ENCODE data around the gene VPS25. TPM values are rescaled to one million over a fixed set of nuclear protein-coding genes. Genes with fewer than 3 reads are reported as not detected.
"Not testable (repeated sequence)": the region's sequence is repeated elsewhere in the genome, so short reads cannot be mapped to it uniquely, and the experiment has no call there.

Gene VPS25
- polyA plus RNA-seq, 2 of the 4 experiments (the other 2 are of a cell fraction) = 119 to 143 TPM

- TF ChIP-seq PHF8 (IDR thresholded peaks at IDR 0.05; ENCODE audit: borderline replicate concordance, low read depth) (no peak), CBX2 (IDR thresholded peaks at IDR 0.05; ENCODE audit: borderline replicate concordance, low read depth) (no peak), CHD4 (IDR thresholded peaks at IDR 0.05; ENCODE audit: borderline replicate concordance) (no peak), FOSB (CRISPR knock-in tag; IDR thresholded peaks at IDR 0.05) (no peak), KDM1A (IDR thresholded peaks at IDR 0.05; ENCODE audit: low read depth) (no peak), ZC3H11A (IDR thresholded peaks at IDR 0.05) (no peak), ZNF302 (CRISPR knock-in tag; IDR thresholded peaks at IDR 0.05) (no peak), HOXB5 (CRISPR knock-in tag; IDR thresholded peaks at IDR 0.05) (no peak), CEBPB (IDR thresholded peaks at IDR 0.05) (no peak), SMC3 (IDR thresholded peaks at IDR 0.05) (no peak), BHLHE40 (IDR thresholded peaks at IDR 0.05; ENCODE audit: low read depth, low read length) (no peak), NFE2L2 (conservative IDR thresholded peaks at IDR 0.05; ENCODE audit: low read length) (no peak), MAFK (IDR thresholded peaks at IDR 0.05; ENCODE audit: partially characterized antibody) (no peak), GATA3 (IDR thresholded peaks at IDR 0.05; ENCODE audit: borderline replicate concordance) (no peak), NPAS2 (CRISPR knock-in tag; IDR thresholded peaks at IDR 0.05; ENCODE audit: borderline replicate concordance) (no peak), FOXS1 (CRISPR knock-in tag; IDR thresholded peaks at IDR 0.05) (no peak), NR3C1 (IDR thresholded peaks at IDR 0.05) (no peak), TP53 (CRISPR knock-in tag; IDR thresholded peaks at IDR 0.05) (no peak)
- TF ChIP-seq, protein P1, sequence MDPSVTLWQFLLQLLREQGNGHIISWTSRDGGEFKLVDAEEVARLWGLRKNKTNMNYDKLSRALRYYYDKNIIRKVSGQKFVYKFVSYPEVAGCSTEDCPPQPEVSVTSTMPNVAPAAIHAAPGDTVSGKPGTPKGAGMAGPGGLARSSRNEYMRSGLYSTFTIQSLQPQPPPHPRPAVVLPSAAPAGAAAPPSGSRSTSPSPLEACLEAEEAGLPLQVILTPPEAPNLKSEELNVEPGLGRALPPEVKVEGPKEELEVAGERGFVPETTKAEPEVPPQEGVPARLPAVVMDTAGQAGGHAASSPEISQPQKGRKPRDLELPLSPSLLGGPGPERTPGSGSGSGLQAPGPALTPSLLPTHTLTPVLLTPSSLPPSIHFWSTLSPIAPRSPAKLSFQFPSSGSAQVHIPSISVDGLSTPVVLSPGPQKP (IDR thresholded peaks at IDR 0.05; ENCODE audit: low read depth, low read length) = no peak
- TF ChIP-seq, protein P2, sequence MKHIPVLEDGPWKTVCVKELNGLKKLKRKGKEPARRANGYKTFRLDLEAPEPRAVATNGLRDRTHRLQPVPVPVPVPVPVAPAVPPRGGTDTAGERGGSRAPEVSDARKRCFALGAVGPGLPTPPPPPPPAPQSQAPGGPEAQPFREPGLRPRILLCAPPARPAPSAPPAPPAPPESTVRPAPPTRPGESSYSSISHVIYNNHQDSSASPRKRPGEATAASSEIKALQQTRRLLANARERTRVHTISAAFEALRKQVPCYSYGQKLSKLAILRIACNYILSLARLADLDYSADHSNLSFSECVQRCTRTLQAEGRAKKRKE (CRISPR knock-in tag; IDR thresholded peaks at IDR 0.05; ENCODE audit: low read depth) = no peak
- H3K4me2 ChIP-seq = no peak overlapping the region
- no peak overlapping the region for H3K4me3 ChIP-seq
- FAIRE-seq = no peak
- no peak overlapping the region for H3K27ac ChIP-seq
- POLR2A ChIA-PET = no interaction called here
- CTCF ChIA-PET = interaction anchor here (0.6 to 2.2 kb wide), 8 partner anchors 14 to 629 kb away, joined by 3 to 20 read pairs (median 3); partner anchors contain the start of genes BECN1, PSMC3IP and WNK4
- WGBS (ENCODE audit: missing lambda C conversion rate) = 74% methylated on average over 6 of the region's 6 CpGs
- no peak for DNase-seq (ENCODE audit: low read depth in 1 of 2, low spot score in 1 of 2)
- no peaks in the 10 kb centered on the region for H3K9me3 ChIP-seq
- peaks cover 10% of the 10 kb centered on the region for H3K4me1 ChIP-seq
- ATAC-seq = no peak
These were observed 7.1 kb upstream of the VPS25 start for GRCh38 chr17:42766124-42766523.

GRCh38 chr17:42767512-42767911 lies 5.7 kb upstream of the VPS25 start:
- Histone ChIP-seq H3K27ac (no peak overlapping the region; a peak in 1 of 6 replicates), H3K4me2 (no peak overlapping the region), H3K9me3 (no peaks in the 10 kb centered on the region), H3K4me1 (peaks cover 6% of the 10 kb centered on the region), H3K4me3 (no peak overlapping the region)
- no peak for ATAC-seq
- CTCF ChIA-PET = interaction anchor here (1.3 to 2.0 kb wide), 3 partner anchors 24 to 189 kb away, joined by 3 to 20 read pairs (median 3); partner anchors contain the start of genes BECN1 and PSMC3IP
- POLR2A ChIA-PET = no interaction called here
- no peak for DNase-seq (ENCODE audit: low read depth in 1 of 2, low spot score in 1 of 2)
- no peak for FAIRE-seq
- TF ChIP-seq FOSB (CRISPR knock-in tag; IDR thresholded peaks at IDR 0.05) (no peak), RCOR1 (IDR thresholded peaks at IDR 0.05; ENCODE audit: low read depth, low read length) (no peak), SMC3 (IDR thresholded peaks at IDR 0.05) (no peak), HOXA7 (CRISPR knock-in tag; IDR thresholded peaks at IDR 0.05) (no peak), NFE2L2 (conservative IDR thresholded peaks at IDR 0.05; ENCODE audit: low read length) (no peak), HOXB5 (CRISPR knock-in tag; IDR thresholded peaks at IDR 0.05) (no peak)
- TF ChIP-seq, protein P3, sequence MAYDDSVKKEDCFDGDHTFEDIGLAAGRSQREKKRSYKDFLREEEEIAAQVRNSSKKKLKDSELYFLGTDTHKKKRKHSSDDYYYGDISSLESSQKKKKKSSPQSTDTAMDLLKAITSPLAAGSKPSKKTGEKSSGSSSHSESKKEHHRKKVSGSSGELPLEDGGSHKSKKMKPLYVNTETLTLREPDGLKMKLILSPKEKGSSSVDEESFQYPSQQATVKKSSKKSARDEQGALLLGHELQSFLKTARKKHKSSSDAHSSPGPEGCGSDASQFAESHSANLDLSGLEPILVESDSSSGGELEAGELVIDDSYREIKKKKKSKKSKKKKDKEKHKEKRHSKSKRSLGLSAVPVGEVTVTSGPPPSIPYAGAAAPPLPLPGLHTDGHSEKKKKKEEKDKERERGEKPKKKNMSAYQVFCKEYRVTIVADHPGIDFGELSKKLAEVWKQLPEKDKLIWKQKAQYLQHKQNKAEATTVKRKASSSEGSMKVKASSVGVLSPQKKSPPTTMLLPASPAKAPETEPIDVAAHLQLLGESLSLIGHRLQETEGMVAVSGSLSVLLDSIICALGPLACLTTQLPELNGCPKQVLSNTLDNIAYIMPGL (CRISPR knock-in tag; IDR thresholded peaks at IDR 0.05; ENCODE audit: borderline replicate concordance) = no peak

DNA sequence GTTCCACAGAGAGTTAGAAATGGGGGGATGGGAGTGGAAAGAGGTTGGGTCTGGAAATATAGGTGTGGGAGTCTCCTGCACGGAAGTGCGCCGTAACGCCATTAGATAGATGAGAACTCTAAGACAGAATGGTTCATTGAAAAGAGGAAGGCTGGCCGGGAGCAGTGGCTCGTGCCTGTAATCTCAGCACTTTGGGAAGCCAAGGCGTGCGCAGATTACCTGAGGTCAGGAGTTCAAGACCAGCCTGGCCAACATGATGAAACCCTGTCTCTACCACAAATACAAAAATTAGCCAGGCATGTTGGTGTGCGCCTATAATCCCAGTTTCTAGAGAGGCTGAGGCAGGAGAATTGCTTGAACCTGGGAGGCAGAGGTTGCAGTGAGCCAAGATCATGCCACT lies 5.2 kb upstream of the VPS25 start:
- H3K4me3 ChIP-seq; POLR2A ChIA-PET; ATAC-seq; H3K4me1 ChIP-seq; H3K4me2 ChIP-seq; H3K27ac ChIP-seq; DNase-seq (ENCODE audit: low read depth in 1 of 2, low spot score in 1 of 2); H3K9me3 ChIP-seq; FAIRE-seq: not testable (repeated sequence)
- CTCF ChIA-PET = interaction anchor here (1.5 kb wide), 1 partner anchor 48 kb away, joined by 8 read pairs; no protein-coding TSS in a partner anchor
- WGBS (ENCODE audit: missing lambda C conversion rate) = 66% methylated on average over 9 of the region's 9 CpGs

GRCh38 chr17:42769964-42770363 lies 3.3 kb upstream of the VPS25 start:
- not testable (repeated sequence) for H3K4me3 ChIP-seq; H3K9me3 ChIP-seq; DNase-seq (ENCODE audit: low read depth in 1 of 2, low spot score in 1 of 2); H3K4me2 ChIP-seq; ATAC-seq; H3K27ac ChIP-seq; FAIRE-seq
- H3K4me1 ChIP-seq = peaks cover 15% of the 10 kb centered on the region
- WGBS (ENCODE audit: missing lambda C conversion rate) = 79% methylated on average over 10 of the region's 10 CpGs
- CTCF ChIA-PET = interaction anchor here (0.6 to 1.5 kb wide), 8 partner anchors 9 to 192 kb away, joined by 3 to 5 read pairs (median 3); partner anchors contain the start of genes PLEKHH3, PSMC3IP and RAMP2
- POLR2A ChIA-PET = interaction anchor here (0.7 kb wide), 1 partner anchor 43 kb away, joined by 5 read pairs; no protein-coding TSS in a partner anchor

Data from A549 (cell line).